Measurements from ENCODE around the gene ZNF844. TPM values are rescaled to one million over a fixed set of nuclear protein-coding genes. Genes with fewer than 3 reads are reported as not detected.

Gene ZNF844
- total RNA-seq, 1 donor from 2014 or later = 13.5 TPM

DNA sequence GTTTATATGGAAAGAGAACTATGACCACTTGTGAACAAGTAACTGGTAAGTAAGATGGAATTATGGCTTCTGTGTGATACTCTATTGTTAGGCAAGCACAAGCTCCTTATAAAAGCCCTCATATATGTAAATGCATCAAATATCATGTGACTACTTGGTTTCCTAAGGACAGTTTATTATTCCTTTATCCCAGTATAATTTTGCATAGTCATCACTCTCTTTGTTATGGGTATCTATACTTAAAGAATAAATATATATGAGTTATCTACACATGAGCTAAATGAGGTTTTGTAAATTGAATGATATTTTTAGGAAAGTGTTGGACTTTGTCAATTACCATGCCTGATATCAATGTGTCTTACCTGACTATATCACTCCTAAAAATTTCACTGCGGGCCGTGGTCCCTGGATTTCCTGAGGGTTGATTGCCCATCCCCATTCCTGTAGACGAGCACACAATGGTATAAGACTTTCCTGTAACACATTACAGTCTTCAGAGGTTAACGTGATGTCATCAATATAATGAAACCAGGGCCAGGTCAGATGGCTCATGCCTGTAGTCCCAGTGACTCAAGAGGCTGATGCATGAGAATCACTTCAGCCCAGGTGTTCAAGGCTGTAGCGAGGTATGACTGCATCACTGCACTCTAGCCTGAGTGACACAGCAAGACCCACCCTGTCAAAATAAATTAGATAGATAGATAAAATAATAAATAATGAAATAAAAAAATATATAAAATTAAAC, 20.7 kb downstream of the ZNF844 start:
- Mint-ChIP-seq H3K36me3 (peaks cover 39% of the 10 kb centered on the region), H3K4me1 (no peaks in the 10 kb centered on the region), H3K9me3 (peaks cover 41% of the 10 kb centered on the region), H3K4me3 (no peak overlapping the region), H3K27ac (no peak overlapping the region), H3K27me3 (ENCODE audit: low read depth) (no peaks in the 10 kb centered on the region)
- no peak for DNase-seq (ENCODE audit: low spot score in 2 of 2, unreplicated experiment in 2 of 2)
- TF ChIP-seq, protein P1, sequence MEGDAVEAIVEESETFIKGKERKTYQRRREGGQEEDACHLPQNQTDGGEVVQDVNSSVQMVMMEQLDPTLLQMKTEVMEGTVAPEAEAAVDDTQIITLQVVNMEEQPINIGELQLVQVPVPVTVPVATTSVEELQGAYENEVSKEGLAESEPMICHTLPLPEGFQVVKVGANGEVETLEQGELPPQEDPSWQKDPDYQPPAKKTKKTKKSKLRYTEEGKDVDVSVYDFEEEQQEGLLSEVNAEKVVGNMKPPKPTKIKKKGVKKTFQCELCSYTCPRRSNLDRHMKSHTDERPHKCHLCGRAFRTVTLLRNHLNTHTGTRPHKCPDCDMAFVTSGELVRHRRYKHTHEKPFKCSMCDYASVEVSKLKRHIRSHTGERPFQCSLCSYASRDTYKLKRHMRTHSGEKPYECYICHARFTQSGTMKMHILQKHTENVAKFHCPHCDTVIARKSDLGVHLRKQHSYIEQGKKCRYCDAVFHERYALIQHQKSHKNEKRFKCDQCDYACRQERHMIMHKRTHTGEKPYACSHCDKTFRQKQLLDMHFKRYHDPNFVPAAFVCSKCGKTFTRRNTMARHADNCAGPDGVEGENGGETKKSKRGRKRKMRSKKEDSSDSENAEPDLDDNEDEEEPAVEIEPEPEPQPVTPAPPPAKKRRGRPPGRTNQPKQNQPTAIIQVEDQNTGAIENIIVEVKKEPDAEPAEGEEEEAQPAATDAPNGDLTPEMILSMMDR (IDR thresholded peaks at IDR 0.05; ENCODE audit: unreplicated experiment) = no peak

DNA sequence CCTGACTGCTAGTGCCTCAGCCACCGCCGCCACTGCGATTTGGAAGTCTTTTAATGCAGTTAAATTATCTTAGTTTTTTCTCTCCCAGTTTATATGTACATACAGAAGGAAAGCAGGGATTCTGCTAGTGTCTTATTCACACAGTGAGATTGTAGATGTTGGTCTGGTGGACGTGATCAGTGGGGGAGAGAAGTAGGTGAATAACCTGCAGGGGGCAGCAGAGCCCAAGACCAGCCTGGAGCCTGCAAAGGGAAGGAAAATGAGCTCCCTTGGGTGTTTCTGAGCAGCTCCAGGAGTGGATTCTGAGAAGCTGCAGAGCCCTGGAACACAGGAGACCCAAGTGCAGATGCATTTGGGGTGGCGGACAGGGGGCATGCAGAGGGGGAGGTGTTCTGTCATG, 26.3 kb downstream of the ZNF844 start:
- Mint-ChIP-seq H3K4me3 (peak overlapping the region; percentile 44), H3K27ac (peak overlapping the region; percentile 80), H3K36me3 (peaks cover 16% of the 10 kb centered on the region), H3K27me3 (ENCODE audit: low read depth) (no peaks in the 10 kb centered on the region), H3K4me1 (peaks cover 6% of the 10 kb centered on the region), H3K9me3 (peaks cover 24% of the 10 kb centered on the region)
- TF ChIP-seq, protein P1 (IDR thresholded peaks at IDR 0.05; ENCODE audit: unreplicated experiment) = peak; percentile 64
- DNase-seq (ENCODE audit: low spot score in 2 of 2, unreplicated experiment in 2 of 2) = peak; percentile 42 to 80

DNA sequence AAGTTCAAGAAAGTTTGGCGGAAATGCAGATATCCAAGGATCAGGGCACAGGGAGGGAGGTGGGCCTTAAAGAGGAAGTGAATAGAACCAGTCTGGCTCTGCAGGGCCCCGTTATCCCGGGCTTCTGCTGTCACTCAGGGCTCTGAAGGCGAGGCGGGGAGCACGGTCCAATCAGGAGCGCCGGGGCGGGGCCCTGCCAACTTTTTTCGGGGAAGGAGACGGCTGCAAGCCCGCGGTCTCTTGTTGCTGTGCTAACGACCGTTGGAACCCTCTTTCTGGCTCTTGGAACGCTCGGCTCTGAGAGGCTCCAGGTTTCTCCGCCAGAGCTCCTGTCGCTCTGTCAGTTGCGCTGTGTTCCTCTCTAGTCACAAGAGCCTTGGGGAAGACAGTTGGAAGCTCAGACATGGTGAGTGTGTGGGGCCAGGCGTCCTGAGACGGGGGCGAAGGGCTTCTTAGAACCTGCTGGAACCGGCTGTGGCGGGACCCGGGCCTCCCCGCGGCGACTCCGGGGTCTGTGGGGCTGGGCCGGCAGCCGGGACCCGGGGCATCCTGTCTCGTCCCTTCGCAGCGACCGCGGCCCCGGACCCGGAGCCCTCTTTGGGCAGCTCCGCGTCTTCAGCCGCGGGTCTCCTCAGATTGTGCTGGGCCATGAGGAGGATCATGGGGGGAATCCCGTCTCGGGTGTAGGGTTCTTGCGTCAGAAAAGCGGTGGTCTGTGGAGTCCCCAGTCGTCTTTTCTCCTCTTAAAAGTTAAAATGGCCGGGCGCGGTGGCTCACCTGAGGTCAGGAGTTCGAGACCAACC, 27.7 kb downstream of the ZNF844 start:
- Mint-ChIP-seq H3K27ac (peak overlapping the region; percentile 89), H3K36me3 (peaks cover 19% of the 10 kb centered on the region), H3K9me3 (peaks cover 24% of the 10 kb centered on the region), H3K27me3 (ENCODE audit: low read depth) (no peaks in the 10 kb centered on the region), H3K4me3 (peak overlapping the region; percentile 85), H3K4me1 (peaks cover 6% of the 10 kb centered on the region)
- DNase-seq (ENCODE audit: low spot score in 2 of 2, unreplicated experiment in 2 of 2) = peak; percentile 57 to 84
- TF ChIP-seq, protein P1 (IDR thresholded peaks at IDR 0.05; ENCODE audit: unreplicated experiment) = no peak

DNA sequence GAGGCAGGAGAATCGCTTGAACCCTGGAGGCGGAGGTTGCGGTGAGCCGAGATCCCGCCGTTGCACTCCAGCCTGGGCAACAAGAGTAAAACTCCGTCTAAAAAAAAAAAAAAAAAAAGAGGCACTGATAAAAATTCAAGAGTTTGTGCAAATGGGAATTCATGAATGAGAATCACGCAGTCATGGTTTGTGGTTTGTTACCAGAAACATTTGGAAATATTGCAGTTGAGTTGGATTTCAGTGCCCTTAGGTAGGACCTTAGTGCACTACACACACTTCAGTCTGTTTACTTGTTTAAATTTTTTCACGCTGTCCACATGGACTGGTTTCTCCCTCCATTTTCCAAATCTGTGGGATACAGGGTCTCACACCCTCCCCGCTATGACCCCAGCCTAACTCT, 28.4 kb downstream of the ZNF844 start:
- peak overlapping the region; percentile 85 for H3K4me3 Mint-ChIP-seq
- H3K36me3 Mint-ChIP-seq = peaks cover 20% of the 10 kb centered on the region
- TF ChIP-seq, protein P1 (IDR thresholded peaks at IDR 0.05; ENCODE audit: unreplicated experiment) = no peak
- H3K27ac Mint-ChIP-seq = peak overlapping the region; percentile 80
- no peak for DNase-seq (ENCODE audit: low spot score in 2 of 2, unreplicated experiment in 2 of 2)
- no peaks in the 10 kb centered on the region for H3K27me3 Mint-ChIP-seq (ENCODE audit: low read depth)
- H3K9me3 Mint-ChIP-seq = peaks cover 18% of the 10 kb centered on the region
- H3K4me1 Mint-ChIP-seq = peaks cover 6% of the 10 kb centered on the region

DNA sequence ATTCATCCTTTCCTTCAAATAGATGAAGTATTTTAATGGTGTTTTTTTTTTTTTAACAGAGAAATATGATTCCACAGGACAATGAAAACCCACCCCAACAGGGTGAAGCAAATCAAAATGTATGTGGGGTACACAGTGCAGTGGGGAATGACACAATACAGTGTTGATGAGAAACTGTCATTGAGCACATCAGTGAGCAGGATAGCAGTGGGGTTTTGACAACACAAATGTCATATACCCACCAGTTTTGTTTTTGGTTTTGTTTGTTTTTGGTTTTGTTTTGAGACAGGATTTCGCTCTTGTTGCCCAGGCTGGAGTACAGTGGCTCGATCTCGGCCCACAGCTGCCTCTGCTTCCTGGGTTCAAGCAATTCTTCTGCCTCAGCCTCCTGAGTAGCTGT, 29.2 kb downstream of the ZNF844 start:
- Mint-ChIP-seq H3K36me3 (peaks cover 28% of the 10 kb centered on the region), H3K4me3 (peak overlapping the region; percentile 85), H3K27ac (no peak overlapping the region), H3K9me3 (peaks cover 21% of the 10 kb centered on the region), H3K4me1 (peaks cover 6% of the 10 kb centered on the region), H3K27me3 (ENCODE audit: low read depth) (no peaks in the 10 kb centered on the region)
- no peak for DNase-seq (ENCODE audit: low spot score in 2 of 2, unreplicated experiment in 2 of 2)
- TF ChIP-seq, protein P1 (IDR thresholded peaks at IDR 0.05; ENCODE audit: unreplicated experiment) = no peak

Data from mesothelial cell of epicardium (in vitro differentiated cells).